GM18505 (cell line): ENCODE data around the gene SPATA13.
"Not testable (repeated sequence)": the region's sequence is repeated elsewhere in the genome, so short reads cannot be mapped to it uniquely, and the experiment has no call there.

Experiments
- ATAC-seq: cut with Tn5 transposase; IDR thresholded peaks from one replicate; pipeline ENCODE4 v1.9.1; 2021; ENCODE audit not compliant: unreplicated experiment
- POLR2A ChIP-seq: IDR thresholded peaks from 4 replicates; pipeline ENCODE4 v1.6.1; 2011; ENCODE audit warnings: borderline replicate concordance; ENCODE audit not compliant: insufficient read depth, insufficient read length; ENCODE audit errors: extremely low read depth

SPATA13 gene

DNA sequence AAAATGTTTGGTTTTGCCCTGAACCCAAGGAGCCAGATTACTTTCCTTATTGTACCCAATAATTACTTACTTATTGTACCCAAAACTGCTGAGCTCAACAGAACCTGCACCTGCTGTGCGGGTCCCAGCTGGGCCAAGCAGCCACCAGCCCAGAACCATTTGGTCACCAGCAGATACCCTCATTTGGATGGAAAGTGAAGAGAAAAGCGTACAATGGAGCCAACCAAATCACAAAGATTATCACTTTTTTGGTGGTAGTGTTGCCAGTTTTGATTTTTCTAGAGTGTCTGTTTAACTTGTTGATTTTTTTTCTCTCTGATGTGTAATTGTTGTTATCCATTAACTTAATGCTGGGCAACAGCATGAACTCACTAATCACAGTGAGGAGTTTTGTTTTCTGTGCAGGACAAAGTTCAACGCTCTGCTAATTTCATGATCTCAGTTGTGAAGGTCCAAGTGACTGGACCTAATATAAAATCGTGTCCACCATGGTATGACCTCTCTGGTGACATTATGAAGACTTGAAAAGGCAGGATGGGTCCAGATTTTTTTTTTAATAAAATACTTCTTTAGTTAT is 23.8 kb downstream of the SPATA13 start:
- no peak for ATAC-seq
- no peak for TF ChIP-seq POLR2A

DNA sequence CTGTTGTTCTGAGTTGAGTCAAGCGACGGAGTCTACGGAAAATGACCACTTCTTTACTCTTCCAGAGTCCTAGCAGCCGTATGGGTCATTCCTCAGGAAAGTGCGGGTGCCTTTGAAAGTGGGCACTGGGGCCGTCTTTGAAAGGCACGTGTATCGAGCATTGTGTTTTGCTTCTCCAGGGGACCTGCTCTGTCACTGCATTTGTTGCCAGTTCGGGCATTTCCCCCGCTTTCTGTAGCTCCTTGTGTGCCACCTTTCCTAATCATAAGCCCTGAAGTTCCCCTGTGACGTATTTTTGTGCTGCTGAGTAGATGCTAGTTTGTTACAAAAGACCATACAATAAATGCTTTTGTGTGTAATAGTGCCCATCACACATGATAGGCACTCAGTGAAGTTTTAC is 24.4 kb downstream of the SPATA13 start:
- no peak for ATAC-seq
- TF ChIP-seq POLR2A = no peak

DNA sequence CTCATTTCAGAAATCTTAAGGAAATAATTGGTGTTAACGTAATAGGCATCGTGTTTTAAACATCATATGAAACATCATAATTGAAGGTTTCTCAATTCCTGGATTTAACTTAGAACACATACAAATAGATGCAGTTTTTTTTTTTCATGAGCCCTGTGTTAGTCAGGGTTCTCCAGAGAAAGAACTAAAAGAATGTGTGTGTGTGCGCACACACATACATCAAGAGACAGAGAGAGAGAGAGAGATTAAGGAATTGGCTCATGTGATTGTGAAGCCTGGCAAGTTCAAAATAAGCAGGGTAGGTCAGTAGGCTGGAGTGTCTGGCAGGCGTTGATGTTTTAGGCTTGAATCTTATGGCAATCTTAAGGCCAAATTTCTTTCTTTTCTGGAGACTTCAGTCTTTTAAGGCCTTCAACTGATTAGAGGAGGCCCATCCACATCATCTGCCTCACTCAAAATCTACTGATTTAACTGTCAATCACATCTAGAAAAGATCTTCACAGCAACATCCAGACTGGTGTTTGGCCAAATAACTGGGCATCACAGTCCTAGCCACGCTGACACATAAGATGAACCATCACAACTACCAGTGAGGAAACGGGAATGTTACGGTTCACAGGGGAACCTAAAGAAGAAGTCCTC is 25.2 kb downstream of the SPATA13 start:
- ATAC-seq = no peak

DNA sequence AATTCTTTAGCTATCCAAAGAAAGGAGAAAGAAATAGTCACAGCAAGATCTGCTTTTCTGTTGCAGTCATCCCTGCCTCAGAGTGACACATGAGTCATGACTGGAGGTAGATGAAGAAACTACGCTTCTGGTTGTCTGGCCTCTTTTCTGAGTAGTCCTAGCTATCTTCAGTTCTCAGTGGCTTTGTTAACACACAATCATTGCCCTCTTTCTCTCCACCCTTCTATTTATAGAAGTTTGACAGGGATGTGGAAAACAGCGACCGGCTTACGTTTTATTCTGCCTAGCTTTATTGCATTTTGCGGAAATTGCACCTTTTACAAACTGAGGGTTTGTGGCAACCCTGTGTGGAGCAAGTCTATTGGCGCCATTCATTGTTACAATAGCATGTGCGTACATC is 26.7 kb downstream of the SPATA13 start:
- ATAC-seq = no peak
- no peak for TF ChIP-seq POLR2A

More for the DNA sequence above, 25.2 kb downstream of the SPATA13 start:
- TF ChIP-seq POLR2A = no peak

DNA sequence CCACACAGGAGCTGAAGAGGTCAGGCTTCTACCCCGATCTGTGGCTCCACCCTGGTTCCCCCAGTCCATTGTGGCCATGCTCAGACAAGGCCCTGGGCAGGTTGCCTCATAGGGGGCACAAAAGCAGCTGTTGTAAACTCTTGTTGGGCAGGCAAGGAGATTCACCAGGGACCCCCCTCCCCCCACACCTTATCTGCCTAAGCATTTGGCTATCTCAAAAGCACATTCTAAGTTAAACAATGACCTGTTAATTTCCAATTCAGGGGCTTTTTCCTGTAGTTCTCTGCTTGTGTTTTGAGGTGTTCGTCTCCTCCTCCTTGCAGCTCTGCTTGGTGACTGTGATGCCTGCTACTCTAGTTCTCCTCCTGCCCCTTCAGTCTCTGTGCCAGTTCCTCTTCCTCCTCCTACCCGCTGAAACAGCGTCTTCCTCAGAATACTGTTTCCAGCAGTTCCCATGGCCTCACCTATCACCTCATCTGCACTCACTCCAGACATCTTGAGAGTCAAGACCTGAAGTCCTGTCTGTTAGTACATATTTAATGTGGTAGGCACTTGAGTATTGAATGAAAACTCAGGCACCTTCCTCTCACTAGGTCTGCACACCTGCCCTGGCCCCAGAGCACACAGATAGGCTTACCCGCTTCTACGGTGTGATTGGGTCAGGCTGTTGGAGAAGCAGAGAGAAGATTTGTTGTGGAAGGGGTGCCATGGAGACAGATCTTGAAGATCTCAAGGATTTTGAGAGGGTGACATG is 31.7 kb downstream of the SPATA13 start:
- TF ChIP-seq POLR2A = no peak
- ATAC-seq = no peak

DNA sequence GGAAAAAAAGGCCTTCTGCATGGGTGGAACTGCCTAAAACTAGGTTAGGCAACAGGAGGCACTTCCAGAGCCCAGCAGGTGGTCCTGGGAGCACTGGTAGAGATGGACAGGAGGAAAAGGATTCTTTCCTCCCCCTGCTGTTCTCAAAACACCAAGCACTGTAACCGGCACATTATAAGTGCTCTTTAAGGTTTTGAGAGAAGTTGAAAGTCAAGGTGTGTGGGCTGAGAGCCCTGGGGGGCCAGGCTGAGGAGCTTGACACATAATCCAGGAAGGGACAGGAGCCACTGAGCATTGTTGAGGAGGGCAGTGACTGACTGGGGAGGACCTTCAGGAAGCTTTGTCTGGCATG is 32.3 kb downstream of the SPATA13 start:
- no peak for ATAC-seq
- TF ChIP-seq POLR2A = no peak

DNA sequence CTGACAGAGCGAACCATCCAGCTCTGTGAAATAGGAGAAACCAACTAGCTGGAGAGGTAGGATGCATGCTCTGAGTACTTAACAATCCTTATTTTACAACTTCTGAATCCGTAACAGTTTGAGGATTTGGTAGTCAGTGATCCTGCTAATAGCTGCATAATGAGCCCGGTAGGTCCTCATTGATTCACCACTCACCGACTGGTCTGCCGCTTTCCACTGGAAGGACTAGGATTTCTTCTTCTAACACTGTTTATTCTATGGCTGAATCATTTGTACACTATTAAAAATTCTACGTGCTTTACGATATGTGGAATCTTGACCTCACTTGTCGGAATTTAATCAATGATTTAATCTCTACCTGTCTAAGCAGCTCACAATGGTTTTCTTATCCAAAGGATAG is 33.9 kb downstream of the SPATA13 start:
- no peak for ATAC-seq
- no peak for TF ChIP-seq POLR2A

DNA sequence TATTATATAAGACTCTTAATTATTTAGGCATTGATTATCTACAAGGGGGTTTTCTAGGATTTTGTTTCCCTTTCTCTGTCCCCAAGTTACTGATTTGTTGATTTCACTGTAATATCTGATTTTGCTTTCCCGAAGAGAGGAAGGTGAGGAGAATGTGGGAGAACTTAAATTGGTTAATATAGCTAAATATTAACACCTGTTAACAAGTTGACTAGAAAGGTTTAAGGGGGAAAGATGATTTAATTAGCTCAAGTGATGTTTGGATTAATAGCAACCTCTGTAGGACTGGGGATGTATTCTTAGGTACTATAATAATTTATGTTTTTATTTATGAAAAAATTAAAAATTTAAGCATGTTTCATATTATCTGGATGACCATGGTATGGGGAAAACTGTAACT is 35.1 kb downstream of the SPATA13 start:
- TF ChIP-seq POLR2A = no peak
- no peak for ATAC-seq

DNA sequence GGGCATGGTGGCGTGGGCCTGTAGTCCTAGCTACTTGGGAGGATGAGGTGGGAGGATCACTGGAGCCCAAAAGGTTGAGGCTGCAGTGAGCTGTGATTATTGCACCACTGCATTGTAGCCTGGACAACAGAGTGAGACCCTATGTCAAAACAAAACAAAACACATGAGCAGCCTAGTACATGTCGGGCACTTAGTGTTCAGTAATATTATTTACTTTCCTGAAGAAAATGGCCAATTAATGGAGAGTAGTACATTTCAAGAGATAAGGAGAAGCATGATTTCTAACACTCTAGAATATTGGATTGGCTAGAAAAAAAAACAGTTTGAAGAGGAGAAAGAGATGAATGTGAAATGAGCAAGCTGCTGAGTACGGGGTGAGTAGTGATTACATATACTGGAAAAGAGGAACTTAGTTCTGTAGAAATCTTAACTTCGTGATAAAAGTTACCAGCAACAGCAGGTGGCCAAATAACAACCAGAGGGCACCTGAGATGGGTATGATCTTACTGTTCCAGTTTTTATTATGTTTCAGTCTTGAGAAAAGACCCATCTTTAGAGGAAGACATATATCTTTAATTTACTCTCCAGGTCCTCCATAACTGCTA is 36.2 kb downstream of the SPATA13 start:
- ATAC-seq = no peak
- no peak for TF ChIP-seq POLR2A

DNA sequence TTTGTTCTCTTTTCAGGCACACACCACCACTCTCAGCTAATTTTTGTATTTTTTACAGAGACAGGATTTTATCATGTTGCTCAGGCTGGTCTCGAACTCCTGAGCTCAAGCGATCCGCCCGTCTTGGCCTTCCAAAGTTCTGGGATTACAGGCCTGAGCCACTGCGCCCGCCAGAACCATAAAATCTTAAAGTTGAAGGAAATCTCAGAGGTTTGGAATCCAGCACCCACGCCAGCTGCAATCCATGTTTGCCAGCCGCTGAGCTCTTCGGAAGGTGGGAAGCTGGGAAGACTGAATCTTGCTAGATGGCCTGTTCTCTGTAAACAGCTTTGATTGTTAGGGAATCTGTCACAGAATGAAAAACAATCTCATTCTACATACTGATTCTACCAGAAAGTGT is 38.5 kb downstream of the SPATA13 start:
- no peak for TF ChIP-seq POLR2A

DNA sequence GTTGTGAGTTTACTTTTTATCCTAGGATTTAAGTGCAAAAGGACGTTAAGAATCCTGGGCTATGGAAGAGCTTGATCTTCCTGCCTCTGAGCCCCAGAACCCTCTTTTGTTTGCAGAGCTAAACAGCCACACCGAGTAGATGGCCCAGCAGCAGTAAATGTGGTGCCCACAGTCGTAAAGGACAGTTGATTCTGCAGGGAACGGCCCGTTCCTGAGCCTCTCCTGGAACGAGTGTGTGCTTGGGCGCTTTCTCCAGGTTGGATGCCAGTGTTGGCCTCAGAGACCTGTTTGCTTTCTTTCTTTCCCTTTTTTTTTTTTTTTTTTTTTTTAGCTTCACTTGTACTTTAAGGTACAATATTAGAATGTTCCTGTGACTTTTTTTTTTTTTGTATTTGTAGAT is 41.7 kb downstream of the SPATA13 start:
- no peak for TF ChIP-seq POLR2A
- no peak for ATAC-seq

More for the DNA sequence above, 38.5 kb downstream of the SPATA13 start:
- ATAC-seq = no peak

DNA sequence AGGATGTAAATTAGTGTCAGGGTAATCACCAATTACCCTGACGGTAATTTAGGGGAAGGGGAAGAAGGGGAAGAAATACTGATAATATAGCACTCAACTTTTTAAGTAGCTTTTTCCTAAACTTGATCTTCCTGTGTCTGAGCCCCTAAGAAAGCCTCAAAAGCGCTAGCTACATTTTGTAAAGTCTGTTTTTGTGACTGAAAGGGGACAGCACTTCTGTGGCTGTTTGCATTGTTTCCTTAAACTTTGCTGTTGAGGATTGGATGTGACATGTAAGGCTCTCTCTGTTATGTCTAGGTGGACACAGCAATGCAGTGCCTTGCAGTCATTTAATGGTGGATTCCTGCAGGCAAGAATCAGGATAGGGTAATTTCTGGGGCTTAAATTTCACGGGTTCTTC is 42.8 kb downstream of the SPATA13 start:
- TF ChIP-seq POLR2A = no peak
- ATAC-seq = no peak

DNA sequence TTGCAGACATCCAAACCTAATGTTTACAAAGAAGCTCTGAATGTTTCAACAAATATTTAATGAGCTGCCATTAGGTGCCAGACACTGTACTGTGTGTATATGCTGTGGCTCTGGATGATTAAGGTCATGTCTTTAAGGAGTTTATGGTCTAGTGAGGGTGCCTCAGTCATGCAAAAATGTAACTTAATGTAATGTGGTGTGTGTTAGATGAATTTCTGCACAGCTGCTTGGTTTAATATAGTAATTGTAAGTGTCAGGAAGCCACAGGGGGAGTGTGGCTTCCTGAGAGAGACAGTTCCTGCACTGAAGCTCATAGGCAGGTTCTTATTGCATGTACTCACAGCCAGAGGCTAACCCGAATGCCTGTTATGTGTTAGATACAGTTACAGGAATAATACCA is 43.3 kb downstream of the SPATA13 start:
- no peak for TF ChIP-seq POLR2A
- ATAC-seq = no peak

DNA sequence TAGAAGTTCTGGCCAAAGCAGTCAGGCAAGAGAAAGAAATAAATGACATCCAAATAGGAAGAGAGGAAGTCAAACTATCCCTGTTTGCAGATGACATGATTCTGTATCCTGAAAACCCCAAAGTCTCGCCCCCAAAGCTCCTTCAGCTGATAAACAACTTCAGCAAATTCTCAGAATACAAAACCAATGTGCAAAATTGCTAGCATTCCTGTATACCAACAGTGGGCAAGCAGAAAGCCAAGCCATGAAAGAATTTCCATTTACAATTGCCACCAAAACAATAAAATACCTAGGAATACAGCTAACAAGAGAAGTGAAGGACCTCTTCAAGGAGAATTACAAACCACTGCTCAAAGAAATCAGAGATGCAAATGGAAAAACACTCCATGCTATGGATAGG is 44.6 kb downstream of the SPATA13 start:
- not testable (repeated sequence) for ATAC-seq
